Activated CD4-positive, alpha-beta T cell treated with anti-CD3 and anti-CD28 coated beads, Interleukin-2, Interleukin-4, amounts not matched to agents 100 ng/mL and 50 ng/mL, durations not matched to agents 16 hours and 8 hours (primary cell): ENCODE data around the gene TNFSF8.

Experiments
- DNase-seq: peaks from one replicate; pipeline ENCODE4 v3.0.0-alpha.2; 2020; ENCODE audit warnings: low spot score

The TNFSF8 gene, protein sequence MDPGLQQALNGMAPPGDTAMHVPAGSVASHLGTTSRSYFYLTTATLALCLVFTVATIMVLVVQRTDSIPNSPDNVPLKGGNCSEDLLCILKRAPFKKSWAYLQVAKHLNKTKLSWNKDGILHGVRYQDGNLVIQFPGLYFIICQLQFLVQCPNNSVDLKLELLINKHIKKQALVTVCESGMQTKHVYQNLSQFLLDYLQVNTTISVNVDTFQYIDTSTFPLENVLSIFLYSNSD

DNA sequence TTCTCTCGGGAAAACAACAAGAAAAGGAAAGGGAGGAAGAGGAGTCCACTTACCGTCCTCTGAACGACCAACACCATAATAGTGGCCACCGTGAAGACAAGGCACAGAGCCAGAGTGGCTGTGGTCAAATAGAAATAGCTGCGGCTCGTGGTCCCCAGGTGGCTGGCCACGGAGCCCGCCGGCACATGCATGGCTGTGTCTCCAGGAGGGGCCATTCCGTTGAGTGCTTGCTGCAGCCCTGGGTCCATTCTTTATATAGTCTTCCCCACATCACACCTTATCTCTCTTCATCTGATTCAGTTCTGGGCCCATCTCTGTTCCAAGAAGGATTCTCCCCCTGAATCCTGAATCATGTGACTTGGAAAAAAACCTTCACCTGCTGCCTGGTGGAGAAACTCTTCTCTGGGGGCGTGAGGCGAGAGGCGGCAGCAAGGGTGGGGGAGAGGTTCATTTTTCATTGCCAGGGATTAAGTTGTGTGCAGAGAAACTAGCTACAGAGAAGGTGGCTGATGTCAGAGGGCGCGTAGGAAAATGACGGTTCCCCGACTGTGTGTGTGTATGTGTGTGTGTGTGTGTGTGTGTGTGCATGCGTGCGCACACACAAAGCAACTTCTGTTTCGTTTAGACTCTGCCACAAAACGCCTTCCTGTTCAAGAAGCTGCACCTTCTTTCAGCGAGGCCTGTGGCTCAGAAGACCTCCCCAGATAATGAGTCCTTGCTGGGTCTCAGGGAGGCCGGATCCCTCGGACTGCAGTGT, at the start of gene TNFSF8:
TNFSF8 (minus strand) TSS at position 536 of the 757 bp plus-strand sequence; CDS start at position 248, 288 bp downstream.
- peak; percentile 74 for DNase-seq

DNA sequence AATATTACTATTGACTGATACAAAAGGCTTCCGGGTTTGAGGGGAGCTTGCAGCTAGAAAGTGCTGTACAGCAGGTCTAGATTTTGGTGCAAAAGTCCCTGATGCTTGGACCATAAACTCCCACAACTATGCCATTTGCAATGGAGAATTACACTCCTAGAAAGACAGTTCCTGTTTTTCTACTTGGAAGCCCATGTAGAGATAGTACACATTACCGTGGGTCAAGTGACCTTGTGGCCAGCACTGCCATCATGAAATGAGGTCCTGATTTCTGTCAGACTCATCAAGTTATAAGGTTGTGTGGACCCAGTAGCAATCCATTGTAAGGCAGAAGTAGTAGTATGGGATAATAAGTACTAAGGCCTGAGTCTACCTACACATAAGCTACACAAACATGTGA, 42.8 kb upstream of the TNFSF8 start:
- DNase-seq, result no peak

DNA sequence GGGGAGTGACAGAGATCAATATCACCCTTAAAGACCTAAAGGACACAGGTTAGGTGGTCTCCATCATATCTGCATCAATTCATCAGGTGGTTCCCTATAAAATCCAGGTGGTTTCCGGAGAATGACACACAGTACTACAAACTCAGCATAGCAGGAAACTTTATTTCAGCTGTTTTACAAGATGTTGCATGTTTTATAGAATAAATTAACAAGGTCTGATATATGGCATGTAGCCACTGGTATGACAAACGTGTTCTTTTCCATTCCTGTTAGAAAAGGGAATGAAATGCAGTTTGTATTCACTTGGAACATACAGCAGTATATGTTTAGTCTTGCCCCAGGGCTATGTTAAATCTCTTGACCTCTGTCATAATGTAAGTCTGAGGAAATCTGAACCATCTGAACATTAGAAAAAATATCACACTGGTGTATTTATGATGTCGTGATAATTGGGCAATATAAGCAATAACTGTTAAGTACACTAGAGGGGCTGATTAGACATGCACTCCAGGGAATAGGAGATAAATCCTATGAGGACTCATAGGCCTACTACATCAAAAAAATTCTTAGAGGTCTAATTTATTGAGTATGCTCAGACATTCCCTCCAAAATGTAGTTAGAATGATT, 42.2 kb upstream of the TNFSF8 start:
- no peak for DNase-seq

DNA sequence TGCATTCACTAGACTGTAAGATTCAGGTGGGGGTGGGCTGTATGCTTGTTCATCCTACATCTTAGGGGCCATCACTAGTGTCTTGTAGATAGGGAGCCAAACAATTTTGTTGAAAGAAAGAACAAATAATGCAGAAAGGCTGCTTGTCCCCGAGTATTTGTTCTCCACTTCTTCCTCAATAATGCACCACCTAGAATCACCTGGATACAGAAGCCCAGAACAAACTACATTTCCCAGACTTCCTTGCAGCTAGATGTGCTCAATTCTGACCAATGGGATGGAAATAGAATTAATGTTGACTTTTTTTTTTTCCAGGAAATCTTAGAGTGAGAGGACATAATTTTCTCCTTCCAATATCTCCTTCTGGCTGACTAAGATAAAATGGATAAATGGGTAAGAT, 38.9 kb upstream of the TNFSF8 start:
- DNase-seq, result no peak

DNA sequence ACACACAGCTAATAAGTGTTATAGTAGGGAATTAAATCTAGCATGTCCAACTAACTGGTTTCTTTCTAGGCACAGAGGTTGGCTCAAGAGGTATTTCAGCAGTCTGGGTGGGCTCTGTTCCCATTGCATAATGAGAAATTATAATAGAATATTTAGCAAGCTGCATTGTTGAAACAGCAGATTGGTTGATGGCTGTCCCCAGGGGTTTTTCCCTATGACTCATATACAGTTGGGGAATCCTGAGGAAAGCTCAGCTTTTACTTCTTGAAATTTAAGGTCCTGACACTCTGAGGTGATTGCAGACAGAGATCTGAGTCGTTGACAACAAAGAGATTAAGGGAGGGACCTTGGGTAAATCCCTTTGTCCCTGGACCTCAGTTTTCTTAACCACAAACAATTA, 38.3 kb upstream of the TNFSF8 start:
- DNase-seq, result peak; percentile 9

DNA sequence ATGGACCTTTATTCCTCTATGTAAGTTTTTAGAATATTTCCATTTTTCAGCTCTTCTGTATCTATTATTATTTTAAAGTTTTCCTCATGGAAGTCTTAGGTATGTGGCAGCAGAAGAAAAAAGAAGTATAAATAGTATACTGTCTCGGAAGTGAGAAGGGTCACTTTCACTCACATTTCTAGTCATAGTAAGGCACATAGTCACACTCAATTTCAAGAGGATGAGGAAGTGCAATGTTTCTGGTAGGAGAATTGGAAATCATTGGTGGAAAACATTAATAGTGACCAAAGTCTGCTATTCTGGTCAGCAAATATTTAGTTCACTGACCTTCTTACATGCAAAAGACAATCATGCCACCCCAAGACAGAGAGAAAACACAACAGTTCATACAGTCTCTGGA, 35.2 kb upstream of the TNFSF8 start:
- no peak for DNase-seq

DNA sequence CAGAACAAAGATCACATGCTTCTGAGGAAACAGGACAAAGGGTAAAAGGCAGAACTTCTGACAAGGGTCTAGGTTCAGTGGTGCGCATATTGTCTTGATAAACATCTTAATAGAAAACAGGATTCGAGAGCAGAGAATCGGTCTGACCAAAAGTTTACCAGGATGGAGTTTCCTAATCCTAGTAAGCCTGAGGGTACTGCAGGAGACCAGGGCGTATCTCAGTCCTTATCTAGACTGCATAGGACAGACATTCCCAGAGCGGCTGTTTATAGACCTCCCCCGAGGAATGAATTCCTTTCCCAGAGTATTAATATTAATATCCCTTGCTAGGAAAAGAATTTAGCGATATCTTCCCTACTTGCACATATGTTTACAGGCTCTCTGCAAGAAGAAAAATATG, 32.4 kb upstream of the TNFSF8 start:
- DNase-seq, result no peak

DNA sequence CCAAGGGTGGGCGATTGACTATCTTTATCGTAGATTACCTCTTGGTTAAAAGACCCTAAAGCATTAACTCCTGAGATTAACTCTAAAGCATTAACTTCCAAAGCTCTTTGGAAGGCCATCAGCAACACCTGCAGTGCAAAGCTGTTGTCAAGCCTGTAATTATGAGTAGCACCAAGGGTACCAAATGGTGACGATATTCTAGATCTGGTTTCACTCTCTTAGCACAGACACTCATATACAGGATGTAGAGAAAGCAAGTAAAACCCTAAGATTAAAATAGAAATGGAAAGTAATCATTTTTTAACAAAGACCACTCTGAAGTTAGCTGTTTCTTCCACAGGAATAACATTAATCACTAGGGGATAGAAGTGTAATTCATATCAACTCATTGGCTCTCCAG, 29.9 kb upstream of the TNFSF8 start:
- no peak for DNase-seq

DNA sequence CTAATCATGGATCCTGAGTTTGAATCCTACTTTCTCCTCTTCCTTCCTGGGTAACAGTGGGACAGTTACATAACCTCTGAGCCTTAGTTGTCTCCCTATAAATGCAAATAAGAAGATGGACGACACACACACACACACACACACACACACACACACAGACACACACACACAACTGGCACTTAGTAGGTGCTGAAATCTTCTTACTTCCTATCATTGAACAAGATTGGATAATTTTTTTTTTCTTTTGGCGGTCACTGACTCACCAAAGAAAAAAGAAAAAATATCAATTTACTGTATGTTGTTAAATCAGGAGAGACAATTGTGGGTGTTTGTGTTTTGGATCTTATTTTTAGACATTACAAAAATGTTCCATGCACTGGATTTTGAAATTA, 28.4 kb upstream of the TNFSF8 start:
- DNase-seq, result no peak

DNA sequence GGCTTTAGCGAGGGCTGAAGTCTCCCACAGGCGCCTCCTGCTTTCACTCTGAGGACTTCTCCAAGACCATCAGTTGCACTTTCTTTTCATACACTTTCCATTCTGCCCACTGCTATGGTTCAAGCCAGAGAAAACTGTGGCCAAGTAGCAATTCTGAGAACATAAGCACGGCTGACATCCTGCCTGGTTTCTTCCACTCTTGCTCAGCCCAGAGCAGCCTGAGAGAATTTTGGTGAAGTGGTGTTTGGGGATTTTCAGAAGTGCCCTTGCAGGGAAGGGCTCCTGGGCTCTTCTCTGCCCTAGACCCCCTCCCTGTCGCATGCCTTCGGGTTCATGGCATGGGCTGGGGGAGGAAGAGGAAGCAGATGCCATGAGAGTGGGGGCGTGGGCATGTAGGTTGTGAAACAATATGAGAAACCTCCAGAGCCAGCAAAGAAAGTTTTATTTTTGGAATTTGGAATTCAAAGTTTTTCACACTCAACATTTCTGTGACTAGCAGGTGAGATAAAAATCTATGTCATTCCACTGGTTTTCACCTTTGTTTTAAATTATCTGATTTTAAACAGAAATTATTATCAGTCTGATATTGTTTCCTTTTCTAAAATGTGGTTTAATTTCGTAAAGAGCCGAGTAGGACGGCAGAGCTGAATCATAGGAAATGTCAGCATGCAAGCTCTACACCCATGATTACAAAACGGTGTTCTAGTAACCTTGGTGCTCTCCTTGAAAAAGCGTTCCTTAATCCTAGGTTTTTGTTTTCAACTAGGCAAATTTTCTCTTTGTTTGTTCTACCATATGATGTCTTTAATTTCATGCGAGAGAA, 27.8 kb upstream of the TNFSF8 start:
- peak; percentile 72 for DNase-seq

DNA sequence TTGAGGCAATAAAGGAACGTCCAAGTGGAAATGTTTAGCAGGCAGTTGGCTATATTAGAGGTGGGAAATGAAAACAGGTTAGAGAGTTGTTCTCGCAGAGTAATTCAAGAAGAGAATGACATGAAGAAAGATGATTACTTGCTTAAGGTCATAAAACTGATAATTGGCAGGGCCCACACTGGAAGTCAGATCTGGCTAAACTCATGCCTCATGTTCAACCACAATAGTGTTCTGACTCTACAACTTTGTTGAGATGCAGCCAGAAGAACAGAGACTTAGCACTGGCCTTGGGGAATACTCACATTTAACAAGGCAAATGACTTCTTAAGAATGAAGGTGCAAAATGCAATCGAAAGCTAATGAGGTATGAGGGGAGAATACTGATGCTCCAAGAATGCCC, 27.2 kb upstream of the TNFSF8 start:
- peak; percentile 20 for DNase-seq

DNA sequence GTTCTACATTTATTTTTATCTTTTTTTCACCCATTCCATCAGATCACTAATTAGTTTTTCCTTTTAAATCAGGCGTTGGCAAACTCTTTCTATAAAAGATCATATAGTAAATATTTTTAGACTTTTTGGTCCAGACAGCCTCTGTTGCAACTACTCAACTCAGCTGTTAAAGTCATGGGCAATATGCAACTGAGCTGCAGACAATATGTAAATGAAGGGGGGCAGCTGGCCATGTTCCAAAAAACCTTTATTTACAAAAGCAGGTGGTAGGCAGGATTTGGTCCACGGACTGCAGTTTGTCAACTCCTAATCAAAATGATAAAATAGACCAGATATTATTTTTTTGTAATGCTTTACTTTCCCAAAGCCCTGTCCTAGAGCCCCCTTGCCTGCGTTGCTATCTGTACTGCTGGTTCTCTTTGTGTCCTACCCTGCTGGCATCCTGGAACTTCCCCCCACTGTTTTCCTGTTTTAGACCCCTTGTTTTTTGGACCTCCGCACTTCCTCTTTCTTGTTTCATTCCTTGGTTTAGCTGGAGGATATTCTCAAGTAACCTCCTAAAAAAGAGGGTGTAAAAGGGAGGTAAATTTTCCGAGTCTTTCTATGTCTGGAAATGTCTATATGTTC, 24.7 kb upstream of the TNFSF8 start:
- DNase-seq, result no peak

DNA sequence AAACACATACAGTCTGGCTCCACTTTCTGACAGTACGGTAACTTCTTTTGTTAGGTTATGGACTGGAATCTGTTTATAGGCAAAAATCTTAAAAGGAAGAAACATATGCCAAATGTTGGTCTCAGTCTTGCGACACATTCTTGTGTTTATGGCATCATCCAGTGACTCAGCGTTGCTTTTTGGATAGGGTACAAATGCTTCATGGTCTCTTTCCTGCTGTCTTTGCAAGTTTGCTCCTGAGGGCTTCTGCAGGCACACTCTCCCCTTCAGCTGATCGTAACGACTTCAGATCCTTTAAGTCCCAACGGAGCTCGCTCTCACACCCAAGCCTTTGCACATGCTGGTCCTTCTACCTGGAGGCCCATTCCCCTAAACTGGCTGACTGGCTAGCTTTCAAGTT, 23.6 kb upstream of the TNFSF8 start:
- peak; percentile 44 for DNase-seq

DNA sequence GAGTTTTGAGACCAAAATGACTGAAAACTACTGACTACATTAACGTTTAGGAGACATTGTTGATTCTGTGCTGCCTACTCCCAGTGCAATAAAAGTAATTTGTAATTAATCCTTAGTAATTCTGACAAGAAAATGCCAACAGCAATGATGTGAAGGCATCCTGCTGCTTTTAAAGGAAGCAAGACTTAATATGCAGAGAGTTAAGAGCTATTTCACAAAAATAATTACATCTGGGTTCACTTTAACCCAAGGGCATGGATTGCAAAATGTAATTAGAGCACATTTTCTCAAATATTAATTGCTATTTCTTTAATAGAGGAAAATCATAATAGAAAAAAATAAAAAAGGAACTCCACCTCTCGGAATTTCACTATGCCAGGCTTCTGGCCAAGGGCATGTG, 22.7 kb upstream of the TNFSF8 start:
- DNase-seq, result no peak

DNA sequence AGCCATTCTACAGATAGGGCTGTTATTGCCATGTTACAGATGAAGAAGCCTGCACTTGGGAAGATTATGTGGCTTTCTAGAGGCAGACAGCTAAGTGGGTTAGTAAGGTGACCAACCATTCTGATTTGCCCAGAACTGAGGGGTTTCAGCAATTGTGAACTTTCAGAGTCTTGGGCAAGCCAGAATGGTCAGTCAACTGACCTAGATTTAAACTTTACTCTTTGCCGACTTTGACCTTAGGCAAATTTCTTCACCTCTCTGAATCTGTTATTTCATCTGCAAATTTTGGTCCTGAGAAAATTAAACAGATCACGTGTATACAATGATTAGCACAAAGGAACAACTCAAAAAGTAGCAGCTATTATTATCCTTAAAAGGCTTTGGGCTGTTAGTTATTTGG, 20.4 kb upstream of the TNFSF8 start:
- DNase-seq, result no peak

DNA sequence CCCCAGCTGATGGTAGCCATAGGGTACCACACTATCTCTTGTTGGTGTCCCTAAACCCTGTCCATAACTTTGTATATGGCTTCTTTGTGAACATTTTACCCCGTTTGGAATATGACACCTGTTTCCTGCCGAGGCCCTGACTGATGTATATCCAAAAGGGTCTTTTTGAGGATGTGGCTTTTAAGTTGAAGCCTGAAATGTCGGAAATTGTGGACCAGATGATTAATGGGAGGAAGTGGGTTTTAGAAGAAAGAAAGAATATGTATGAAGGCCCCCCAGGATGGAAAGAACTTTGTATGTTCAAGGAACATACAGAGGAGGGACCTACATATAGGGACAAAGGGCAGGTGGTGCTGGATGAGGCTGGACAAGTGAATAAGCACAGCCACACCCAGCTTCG, 16.7 kb upstream of the TNFSF8 start:
- DNase-seq, result no peak

DNA sequence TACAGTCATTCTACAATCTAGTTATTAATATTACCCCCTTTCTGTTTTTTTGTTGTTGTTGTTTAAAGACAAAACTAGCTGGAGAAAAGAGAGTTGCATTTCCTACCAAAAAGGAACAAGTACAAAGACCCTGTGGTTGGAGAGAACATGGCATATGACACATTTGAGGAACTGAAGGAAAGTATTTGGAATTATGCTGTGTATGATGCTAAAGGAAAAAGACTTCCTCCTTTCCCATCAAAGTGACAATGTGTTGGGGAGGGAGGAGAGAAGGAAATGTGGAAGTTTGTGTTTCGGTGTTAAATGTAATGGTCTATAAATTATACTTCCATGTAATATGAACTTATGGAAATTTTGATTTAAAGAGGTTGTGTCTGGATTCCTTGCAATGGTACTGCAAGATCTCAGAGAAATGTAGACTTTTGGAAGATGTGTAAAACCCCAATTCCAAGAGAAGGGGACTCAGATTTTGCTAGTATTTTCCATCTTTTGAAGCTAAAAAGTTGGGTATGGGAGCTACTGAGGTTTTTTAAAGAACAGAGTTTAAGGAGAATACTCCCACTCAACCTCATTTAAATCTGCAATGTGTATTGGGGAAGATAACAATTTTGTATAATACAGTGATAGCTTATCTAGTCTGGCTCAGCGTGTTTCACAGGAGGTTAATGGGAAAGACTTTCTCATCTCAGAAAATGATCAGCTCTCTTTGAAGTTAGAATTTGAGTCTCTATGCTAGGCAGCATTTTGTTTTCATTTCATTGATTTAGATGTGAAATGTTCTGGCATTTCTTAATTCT, 15.4 kb upstream of the TNFSF8 start:
- no peak for DNase-seq

DNA sequence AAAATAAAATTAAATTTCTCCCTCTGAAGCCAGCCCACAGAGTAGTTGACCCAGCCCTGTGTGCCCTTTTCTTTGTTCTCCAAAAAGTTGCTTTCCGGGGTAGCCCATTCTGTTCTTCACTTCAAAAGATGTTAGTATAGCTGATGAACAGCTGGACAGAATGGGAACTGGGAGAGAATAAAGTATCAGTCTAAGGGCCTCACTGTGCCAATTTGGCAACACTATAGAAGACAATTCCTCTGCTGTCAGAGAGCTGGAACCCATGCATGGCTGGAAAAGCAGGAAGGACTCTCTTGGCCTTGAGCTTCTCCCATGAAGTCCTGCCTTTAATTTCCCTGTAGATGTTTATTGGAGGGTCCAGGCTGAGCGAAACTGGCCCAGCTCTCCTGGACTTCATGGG, 11.0 kb upstream of the TNFSF8 start:
- DNase-seq, result no peak

DNA sequence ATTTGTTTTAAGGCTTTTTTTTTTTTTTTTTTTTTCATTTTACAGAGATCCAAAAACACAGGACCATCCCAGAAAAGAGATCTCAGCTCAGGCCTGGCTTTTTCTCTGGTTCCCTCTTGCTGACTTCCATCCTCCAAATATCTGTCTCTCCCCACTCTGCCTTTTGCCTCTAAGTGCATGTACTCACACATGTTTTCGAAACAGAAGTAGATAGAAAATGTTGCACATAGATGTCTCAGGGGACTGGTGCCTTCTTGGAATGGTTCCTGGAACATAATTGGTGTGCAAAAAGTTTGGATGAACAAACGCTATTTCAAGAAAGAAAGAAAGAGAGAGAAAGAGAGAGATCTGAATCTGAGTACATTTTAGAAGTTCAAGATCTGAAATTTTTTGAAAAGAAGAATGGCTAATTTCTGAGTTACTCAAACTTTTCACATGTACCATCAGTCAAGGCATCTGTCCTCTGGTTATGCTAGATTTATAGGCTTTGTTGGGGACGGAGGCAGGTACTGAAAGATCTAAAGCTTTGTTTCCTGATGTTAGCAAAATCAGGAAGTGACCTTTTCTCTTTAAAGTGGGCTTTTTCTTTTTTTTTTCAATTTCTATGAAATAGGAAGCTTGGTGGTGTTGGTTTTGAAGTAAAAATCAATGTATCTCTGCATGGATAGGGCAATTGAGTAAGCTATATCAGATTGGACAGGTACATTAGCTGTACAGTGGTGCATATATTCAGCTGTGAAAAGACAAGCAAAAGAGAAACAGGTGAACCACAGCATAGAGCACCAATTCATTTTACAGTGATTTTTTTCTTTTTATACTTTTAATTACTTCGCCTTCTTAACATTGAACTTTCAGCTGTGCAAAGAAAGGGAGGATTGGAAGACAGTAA, 8.5 kb upstream of the TNFSF8 start:
- DNase-seq, result no peak

DNA sequence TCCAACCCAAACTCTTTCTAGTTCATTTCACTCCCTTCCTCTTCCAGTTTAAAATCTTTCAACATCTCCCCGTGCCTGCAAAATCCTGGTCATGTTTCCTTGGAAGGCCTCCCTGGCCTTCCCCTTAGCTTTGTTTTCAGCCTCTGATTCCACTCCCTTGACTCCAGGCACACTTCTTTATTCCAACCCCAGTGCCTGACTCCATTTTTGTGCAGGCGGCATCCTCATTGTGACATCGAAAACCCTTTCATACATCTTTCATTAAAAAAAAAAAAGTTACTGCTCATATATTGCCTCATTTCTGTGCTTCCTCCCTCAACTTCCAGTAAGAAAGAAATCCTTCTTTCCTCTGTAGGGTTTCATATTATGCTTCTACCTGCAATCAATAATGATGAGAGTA, 7.1 kb upstream of the TNFSF8 start:
- DNase-seq, result no peak
